Endothelial cell of umbilical vein (primary cell): Measurements from ENCODE around the gene THOC2. TPM values are rescaled to one million over a fixed set of nuclear protein-coding genes. Genes with fewer than 3 reads are reported as not detected.
"Not testable (repeated sequence)": the region's sequence is repeated elsewhere in the genome, so short reads cannot be mapped to it uniquely, and the experiment has no call there.

Source experiments
- BruUV-seq: library from RNA; stranded (reverse); fragments of 400-500 nt; replicated peaks from 2 replicates; lab custom pipeline; 2021; lab: Mats Ljungman, UMichigan
- CTCF ChIA-PET: fragments of 300-600, 350-600 bp; sonication (Branson Sonifier 250); formaldehyde crosslinking; loops from one replicate; lab custom pipeline; 2021; ENCODE audit warnings: antibody characterized with exemption, inconsistent platforms; lab: Charles Lee
- POLR2A ChIA-PET: fragments of 300-600, 350-600 bp; sonication (Branson Sonifier 250); formaldehyde crosslinking; loops from one replicate; lab custom pipeline; 2021; ENCODE audit warnings: antibody characterized with exemption, inconsistent platforms; lab: Charles Lee
- DNase-seq: peaks from one replicate; pipeline ENCODE4 v3.0.0-alpha.2; 2011; ENCODE audit warnings: low read depth, low spot score
- FAIRE-seq: peaks from 2 replicates; lab custom pipeline; 2011; peaks lifted over from hg19 to GRCh38; lab: Jason Lieb, UNC
- H2AFZ ChIP-seq: 2 replicates; pipeline ENCODE4 v1.6.0; 2012; ENCODE audit warnings: low read depth, low read length, control low read depth, inconsistent platforms
- H3K27ac ChIP-seq: 2 replicates; pipeline ENCODE4 v1.5.1; 2011; ENCODE audit warnings: low read depth, mild to moderate bottlenecking, control low read depth, low read length, moderate library complexity; ENCODE audit not compliant: insufficient read depth
- H3K27me3 ChIP-seq, 2 experiments: 2 replicates each; pipeline versions ENCODE4 v1.6.0 to v1.6.1; 2011; ENCODE audit warnings: low read length in 2 of 2, mixed read lengths in 1 of 2; ENCODE audit not compliant: control insufficient read depth in 2 of 2, insufficient read depth in 2 of 2
- H3K36me3 ChIP-seq, 2 experiments: 2 replicates in 1 of 2; 3 replicates in 1 of 2; pipeline ENCODE4 v1.5.1; 2011; ENCODE audit warnings: low read length in 2 of 2, mild to moderate bottlenecking in 1 of 2, moderate library complexity in 1 of 2; ENCODE audit not compliant: control insufficient read depth in 2 of 2, insufficient read depth in 2 of 2; ENCODE audit errors: extremely low read depth in 1 of 2
- H3K4me1 ChIP-seq: 3 replicates; pipeline ENCODE4 v1.5.1; 2011; ENCODE audit warnings: mild to moderate bottlenecking, low read length; ENCODE audit not compliant: control insufficient read depth, insufficient read depth; ENCODE audit errors: extremely low read depth
- H3K4me2 ChIP-seq: 2 replicates; pipeline ENCODE4 v1.6.1; 2011; ENCODE audit warnings: low read length, control low read depth, mixed read lengths; ENCODE audit not compliant: insufficient read depth
- H3K4me3 ChIP-seq, 3 experiments: fragments of 200-600 bp in 1 of 3; sonication (generic), shearing (Covaris generic) in 1 of 3; replicated peaks in 1 of 3; 2 replicates each; pipeline ENCODE4 v1.5.1; 2011 to 2016; ENCODE audit warnings: control low read depth in 3 of 3, low read length in 3 of 3, mild to moderate bottlenecking in 2 of 3, inconsistent platforms in 1 of 3, low read depth in 1 of 3, moderate library complexity in 1 of 3; ENCODE audit not compliant: insufficient read depth in 1 of 3
- H3K79me2 ChIP-seq: 2 replicates; pipeline ENCODE4 v1.6.0; 2012; ENCODE audit warnings: low read length, inconsistent platforms; ENCODE audit not compliant: control insufficient read depth, insufficient read depth
- H3K9ac ChIP-seq: replicated peaks from 2 replicates; pipeline ENCODE3; 2011; ENCODE audit warnings: low read length, control low read depth; ENCODE audit not compliant: insufficient read depth; ENCODE audit errors: extremely low read depth
- H3K9me1 ChIP-seq: replicated peaks from 3 replicates; pipeline ENCODE4 v1.6.0; 2011; ENCODE audit warnings: mild to moderate bottlenecking, low read length; ENCODE audit not compliant: control insufficient read depth, insufficient read depth; ENCODE audit errors: extremely low read depth
- H3K9me3 ChIP-seq: replicated peaks from 2 replicates; pipeline ENCODE4 v1.5.1; 2012; ENCODE audit warnings: low read length, inconsistent platforms; ENCODE audit not compliant: control insufficient read depth, insufficient read depth
- H4K20me1 ChIP-seq: replicated peaks from 2 replicates; pipeline ENCODE3; 2011; ENCODE audit warnings: mild to moderate bottlenecking, low read length; ENCODE audit not compliant: control insufficient read depth, insufficient read depth; ENCODE audit errors: extremely low read depth
- EZH2 ChIP-seq: IDR thresholded peaks from 2 replicates; pipeline ENCODE4 v1.6.1; 2012; ENCODE audit warnings: borderline replicate concordance, low read depth, mild to moderate bottlenecking, moderate library complexity, low read length, inconsistent platforms; ENCODE audit not compliant: severe bottlenecking
- FOS ChIP-seq: IDR thresholded peaks from 2 replicates; pipeline ENCODE4 v1.6.1; 2011; ENCODE audit warnings: mild to moderate bottlenecking, low read length, moderate library complexity, borderline replicate concordance; ENCODE audit not compliant: insufficient read depth
- GATA2 ChIP-seq: IDR thresholded peaks from 2 replicates; pipeline ENCODE4 v1.7.0; 2011; ENCODE audit warnings: low read depth, mild to moderate bottlenecking, moderate library complexity, mixed read lengths, low read length; ENCODE audit not compliant: insufficient read length, insufficient read depth
- JUN ChIP-seq: IDR thresholded peaks from 2 replicates; pipeline ENCODE4 v1.6.1; 2011; ENCODE audit warnings: borderline replicate concordance, low read depth; ENCODE audit not compliant: insufficient read length, insufficient read depth
- MYC ChIP-seq: IDR thresholded peaks from one replicate; pipeline ENCODE4 v1.6.1; 2011; ENCODE audit warnings: mild to moderate bottlenecking, low read depth, low read length
- POLR2A ChIP-seq: IDR thresholded peaks from 2 replicates; pipeline ENCODE4 v1.6.1; 2012; ENCODE audit warnings: low read depth, mild to moderate bottlenecking, control low read depth, low read length
- POLR2AphosphoS5 ChIP-seq: IDR thresholded peaks from 2 replicates; pipeline ENCODE4 v1.6.1; 2012; ENCODE audit warnings: low read depth, mild to moderate bottlenecking, control low read depth, low read length, moderate library complexity; ENCODE audit not compliant: insufficient read depth
- dilution Hi-C: fragments of 300-500 bp; cut with MboI; formaldehyde crosslinking; loops from one replicate; pipeline ENCODE4 v1.15.0; 2019; ENCODE audit warnings: low sequenced_read_pairs; ENCODE audit not compliant: extremely low pct_ligation_motif_present
- intact Hi-C: fragments of 100-400 bp; cut with micrococcal nuclease; formaldehyde crosslinking; loops from one replicate; pipeline ENCODE4 v1.10.0; 2022
- polyA plus RNA-seq, 4 experiments: library from polyadenylated mRNA; depleted of rRNA in 3 of 4; stranded (reverse) in 3 of 4; unstranded in 1 of 4; fragments of >200 nt; gene quantifications; 2 replicates each; pipeline versions ENCODE4 v1.2.1 to v1.2.3, GENCODE V29; 2011 to 2012; ENCODE audit warnings: missing spikeins in 1 of 4
- total RNA-seq: library from RNA; stranded (reverse); gene quantifications from 2 replicates; pipeline ENCODE4 v1.2.3, GENCODE V29; 2021
- TF ChIP-seq, protein P1 (sequence below), 2 donors: IDR thresholded peaks; 1 replicate in 1 of 2; 2 replicates in 1 of 2; pipeline ENCODE4 v1.5.1; 2011; ENCODE audit warnings: low read length in 2 of 2, mild to moderate bottlenecking in 2 of 2, moderate library complexity in 2 of 2, control low read depth in 1 of 2, inconsistent platforms in 1 of 2, low read depth in 1 of 2; ENCODE audit not compliant: insufficient read depth in 1 of 2; ENCODE audit errors: extremely low read depth in 1 of 2
- TF ChIP-seq, protein P2 (sequence below): IDR thresholded peaks from 2 replicates; pipeline ENCODE4 v1.6.1; 2011; ENCODE audit not compliant: insufficient read depth, insufficient read length

THOC2 gene
- total and polyA plus RNA-seq, 2 donors (not counting 3 experiments of a cell fraction or from before 2014, with no cell fraction given) = 26.0 to 72.9 TPM

DNA sequence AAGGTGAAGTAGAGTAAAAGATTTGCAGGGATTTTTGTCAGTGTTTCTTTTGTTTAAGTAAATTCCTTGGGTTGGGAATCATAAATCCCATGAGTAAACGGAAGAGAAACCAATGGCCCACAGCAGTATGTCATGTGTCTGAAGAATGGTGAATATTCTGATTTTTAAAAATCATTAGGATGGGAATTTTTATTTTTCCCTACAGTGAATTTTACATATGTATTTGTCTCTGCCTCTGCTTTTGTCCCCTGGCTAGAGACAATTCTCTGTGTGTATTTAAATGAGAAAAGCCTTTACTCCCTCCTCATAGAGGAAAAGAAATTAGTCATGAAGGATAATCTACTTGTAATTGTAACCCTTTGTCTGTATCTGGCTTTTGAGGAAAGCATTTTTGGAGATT lies 152.1 kb downstream of the THOC2 start:
- FAIRE-seq = no peak
- BruUV-seq = no TSS peak

DNA sequence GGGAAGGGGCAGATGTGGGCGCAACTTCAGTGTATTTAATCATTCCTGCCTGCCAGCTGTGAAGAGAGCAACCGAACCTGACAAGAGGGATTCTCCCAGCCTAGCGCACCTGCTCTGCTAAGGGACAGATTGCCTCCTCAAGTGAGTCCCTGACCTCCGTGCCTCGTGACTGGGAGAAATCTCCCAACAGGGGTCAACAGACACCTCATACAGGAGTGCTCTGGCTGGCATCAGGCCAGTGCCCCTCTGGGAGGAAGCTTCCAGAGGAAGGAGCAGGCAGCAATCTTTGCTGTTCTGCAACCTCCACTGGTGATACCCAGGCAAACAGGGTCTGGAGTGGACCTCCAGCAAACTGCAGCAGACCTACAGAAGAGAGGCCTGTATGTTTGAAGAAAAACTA lies 158.8 kb downstream of the THOC2 start:
- intact Hi-C loops, CTCF ChIA-PET: not testable (repeated sequence)

More for the DNA sequence above, 152.1 kb downstream of the THOC2 start:
- ChIA-PET POLR2A (no interaction called here), CTCF (no interaction called here)
- H4K20me1 ChIP-seq = no peaks in the 10 kb centered on the region
- no peak overlapping the region for H3K4me2 ChIP-seq
- TF ChIP-seq, protein P1, sequence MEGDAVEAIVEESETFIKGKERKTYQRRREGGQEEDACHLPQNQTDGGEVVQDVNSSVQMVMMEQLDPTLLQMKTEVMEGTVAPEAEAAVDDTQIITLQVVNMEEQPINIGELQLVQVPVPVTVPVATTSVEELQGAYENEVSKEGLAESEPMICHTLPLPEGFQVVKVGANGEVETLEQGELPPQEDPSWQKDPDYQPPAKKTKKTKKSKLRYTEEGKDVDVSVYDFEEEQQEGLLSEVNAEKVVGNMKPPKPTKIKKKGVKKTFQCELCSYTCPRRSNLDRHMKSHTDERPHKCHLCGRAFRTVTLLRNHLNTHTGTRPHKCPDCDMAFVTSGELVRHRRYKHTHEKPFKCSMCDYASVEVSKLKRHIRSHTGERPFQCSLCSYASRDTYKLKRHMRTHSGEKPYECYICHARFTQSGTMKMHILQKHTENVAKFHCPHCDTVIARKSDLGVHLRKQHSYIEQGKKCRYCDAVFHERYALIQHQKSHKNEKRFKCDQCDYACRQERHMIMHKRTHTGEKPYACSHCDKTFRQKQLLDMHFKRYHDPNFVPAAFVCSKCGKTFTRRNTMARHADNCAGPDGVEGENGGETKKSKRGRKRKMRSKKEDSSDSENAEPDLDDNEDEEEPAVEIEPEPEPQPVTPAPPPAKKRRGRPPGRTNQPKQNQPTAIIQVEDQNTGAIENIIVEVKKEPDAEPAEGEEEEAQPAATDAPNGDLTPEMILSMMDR (IDR thresholded peaks at IDR 0.05; ENCODE audit: extremely low read depth in 1 of 2, insufficient read depth in 1 of 2, low read depth in 1 of 2, low read length in 2 of 2) = no peak
- TF ChIP-seq POLR2AphosphoS5 (no peak), JUN (no peak), GATA2 (no peak), EZH2 (no peak), POLR2A (no peak), FOS (no peak), MYC (no peak)
- TF ChIP-seq, protein P2, sequence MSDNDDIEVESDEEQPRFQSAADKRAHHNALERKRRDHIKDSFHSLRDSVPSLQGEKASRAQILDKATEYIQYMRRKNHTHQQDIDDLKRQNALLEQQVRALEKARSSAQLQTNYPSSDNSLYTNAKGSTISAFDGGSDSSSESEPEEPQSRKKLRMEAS = no peak
- no peak overlapping the region for H2AFZ ChIP-seq
- H3K9me1 ChIP-seq = no peaks in the 10 kb centered on the region
- no peak overlapping the region for H3K27ac ChIP-seq
- no peaks in the 10 kb centered on the region for H3K79me2 ChIP-seq
- H3K4me1 ChIP-seq = no peaks in the 10 kb centered on the region
- H3K27me3 ChIP-seq = no peaks in the 10 kb centered on the region
- H3K9me3 ChIP-seq = no peaks in the 10 kb centered on the region
- no peak overlapping the region for H3K4me3 ChIP-seq
- intact Hi-C loops = no loop called here
- no peak for DNase-seq
- H3K9ac ChIP-seq = no peak overlapping the region
- no peaks in the 10 kb centered on the region for H3K36me3 ChIP-seq
- dilution Hi-C loops = no loop called here

More for the DNA sequence above, 158.8 kb downstream of the THOC2 start:
- H4K20me1 ChIP-seq, H3K27ac ChIP-seq, H3K27me3 ChIP-seq, H3K4me3 ChIP-seq, H3K36me3 ChIP-seq, dilution Hi-C loops, H3K9ac ChIP-seq, POLR2A ChIA-PET, H3K79me2 ChIP-seq, H3K9me3 ChIP-seq, H2AFZ ChIP-seq, H3K4me2 ChIP-seq, BruUV-seq, H3K9me1 ChIP-seq, H3K4me1 ChIP-seq, FAIRE-seq, DNase-seq: not testable (repeated sequence)
